ENCODE data around the gene AMZ1. TPM values are rescaled to one million over a fixed set of nuclear protein-coding genes. Genes with fewer than 3 reads are reported as not detected.
"Not testable (repeated sequence)": the region's sequence is repeated elsewhere in the genome, so short reads cannot be mapped to it uniquely, and the experiment has no call there.

AMZ1 gene
- total RNA-seq, 1 donor from 2014 or later: not detected

DNA sequence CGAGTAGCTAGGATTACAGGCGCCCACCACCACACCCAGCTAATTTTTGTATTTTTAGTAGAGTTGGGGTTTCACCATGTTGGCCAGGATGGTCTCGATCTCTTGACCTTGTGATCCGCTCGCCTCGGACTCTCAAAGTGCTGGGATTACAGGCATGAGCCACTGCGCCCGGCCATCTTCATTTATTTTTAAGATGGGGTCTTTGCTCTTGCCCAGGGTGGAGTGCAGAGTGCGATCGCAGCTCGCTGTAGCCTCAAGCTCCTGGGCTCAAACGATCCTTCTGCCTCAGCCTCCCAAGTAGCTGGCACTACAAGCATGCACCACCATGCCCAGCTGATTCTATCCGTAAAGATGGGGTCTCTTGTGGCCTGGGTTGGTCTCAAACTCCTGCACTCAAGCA lies 39.2 kb downstream of the AMZ1 start:
- not testable (repeated sequence) for DNase-seq (ENCODE audit: low read depth, low spot score)

DNA sequence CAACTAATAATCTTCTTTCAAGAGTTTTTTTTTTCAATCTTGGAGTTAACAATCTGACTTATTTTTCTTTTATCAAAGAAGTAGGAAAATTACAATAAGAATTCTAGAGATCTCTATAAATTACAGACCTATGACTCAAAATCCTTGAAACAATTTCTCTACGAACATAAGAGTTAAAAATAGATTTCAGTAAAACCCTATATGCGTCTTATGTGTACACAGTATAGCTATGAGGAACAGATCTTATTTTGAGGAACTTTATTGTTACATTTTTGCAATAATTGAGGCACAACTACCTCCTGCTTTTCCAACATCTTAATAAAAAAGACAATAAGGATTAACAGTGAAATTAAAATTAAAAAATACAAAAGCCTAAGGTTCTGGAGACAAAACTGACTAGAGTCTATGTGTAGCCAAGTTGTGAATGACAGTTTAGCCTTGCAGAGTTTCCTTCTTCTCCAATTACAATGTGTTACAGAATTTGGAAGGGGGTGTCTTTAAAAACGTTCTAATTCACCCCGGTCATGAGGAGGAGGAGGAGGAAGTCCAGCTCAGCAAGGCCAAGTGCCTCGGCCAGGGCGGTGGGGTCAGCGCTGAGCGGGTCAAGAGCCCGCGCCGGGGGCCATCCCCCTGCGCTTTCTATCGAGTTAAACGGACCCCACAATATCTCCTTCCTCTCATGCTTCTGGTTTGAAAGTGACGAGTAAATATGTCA lies 40.5 kb downstream of the AMZ1 start:
- no peak for DNase-seq (ENCODE audit: low read depth, low spot score)

DNA sequence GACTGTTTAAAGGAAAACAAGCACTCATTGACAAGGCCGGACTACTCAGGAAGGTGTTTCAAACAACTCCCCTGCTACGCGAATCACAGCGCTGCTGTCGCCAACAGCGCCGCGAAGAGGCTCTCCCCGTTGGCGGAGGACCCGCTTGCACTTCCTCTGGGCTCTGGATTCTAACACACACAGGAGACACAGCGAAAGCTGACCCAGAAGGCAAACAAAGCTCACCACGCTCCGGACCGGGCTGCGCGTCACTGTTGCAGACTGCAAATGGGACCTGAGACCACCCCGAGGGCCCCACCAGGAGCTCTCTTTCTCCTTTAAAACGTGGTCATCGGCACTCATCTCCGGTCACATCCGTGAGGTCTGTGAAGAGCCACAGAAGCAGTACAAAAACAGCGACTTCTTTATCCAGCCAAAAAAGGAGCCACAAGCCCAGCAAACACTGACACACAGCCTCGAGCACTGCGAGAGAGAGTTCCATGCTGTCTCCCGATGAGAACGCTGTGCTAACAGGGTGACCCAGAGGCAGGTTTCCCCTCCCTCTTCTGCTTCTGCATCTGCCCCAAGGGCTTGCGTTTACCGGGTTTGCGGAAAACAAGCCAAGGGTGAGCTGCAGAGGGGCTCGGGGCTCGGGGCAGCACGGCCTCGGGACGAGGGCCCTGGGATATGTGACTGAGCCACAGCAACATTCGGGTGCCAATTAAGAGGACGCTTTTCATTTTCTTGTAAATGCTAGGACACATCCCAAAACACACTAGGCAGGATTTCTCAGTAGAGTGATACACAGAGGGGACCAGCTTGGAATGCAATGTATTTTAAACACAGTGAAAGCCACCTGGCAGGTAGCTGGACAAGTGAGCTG lies 41.3 kb downstream of the AMZ1 start:
- DNase-seq (ENCODE audit: low read depth, low spot score): no peak

DNA sequence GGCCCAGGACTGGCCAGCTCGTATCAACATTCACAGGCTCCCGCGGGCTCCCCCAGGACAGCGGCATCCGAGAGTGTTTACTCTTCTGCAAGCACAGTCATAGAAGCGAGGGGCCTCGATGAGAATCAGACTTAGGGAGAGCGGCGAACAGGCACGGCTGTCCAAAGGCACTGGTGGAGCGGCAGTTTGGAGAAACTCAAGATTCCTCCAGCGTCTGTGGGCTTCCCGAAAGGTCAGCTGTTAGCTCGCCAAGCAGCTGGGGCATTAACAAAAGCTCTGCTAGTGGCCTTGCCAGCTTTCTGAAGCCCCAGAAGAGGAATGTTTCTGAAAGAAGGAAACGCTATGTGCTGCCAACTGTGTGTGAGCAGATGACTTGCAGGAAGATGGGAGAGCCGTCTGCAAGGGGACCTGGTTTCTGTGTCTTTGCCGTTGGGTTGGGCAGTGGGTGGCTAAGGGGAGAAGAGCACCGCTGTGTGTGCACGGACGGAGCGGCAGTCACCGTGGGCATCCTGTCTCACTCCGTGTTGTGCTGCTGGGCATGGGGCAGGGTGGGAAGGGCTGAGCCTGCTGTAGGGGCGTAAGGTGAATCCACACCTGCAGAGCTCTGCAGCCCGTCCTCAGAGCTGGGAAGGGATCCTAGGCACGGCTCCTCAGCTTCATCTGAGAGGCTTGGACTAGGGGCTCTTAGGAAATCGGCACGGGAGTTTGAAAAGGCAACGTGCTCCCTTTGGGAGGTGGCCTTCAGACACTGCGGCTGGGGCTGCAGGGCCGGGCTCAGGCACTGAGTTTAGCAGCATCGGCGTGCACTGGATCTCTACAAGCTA lies 42.1 kb downstream of the AMZ1 start:
- DNase-seq (ENCODE audit: low read depth, low spot score): no peak

DNA sequence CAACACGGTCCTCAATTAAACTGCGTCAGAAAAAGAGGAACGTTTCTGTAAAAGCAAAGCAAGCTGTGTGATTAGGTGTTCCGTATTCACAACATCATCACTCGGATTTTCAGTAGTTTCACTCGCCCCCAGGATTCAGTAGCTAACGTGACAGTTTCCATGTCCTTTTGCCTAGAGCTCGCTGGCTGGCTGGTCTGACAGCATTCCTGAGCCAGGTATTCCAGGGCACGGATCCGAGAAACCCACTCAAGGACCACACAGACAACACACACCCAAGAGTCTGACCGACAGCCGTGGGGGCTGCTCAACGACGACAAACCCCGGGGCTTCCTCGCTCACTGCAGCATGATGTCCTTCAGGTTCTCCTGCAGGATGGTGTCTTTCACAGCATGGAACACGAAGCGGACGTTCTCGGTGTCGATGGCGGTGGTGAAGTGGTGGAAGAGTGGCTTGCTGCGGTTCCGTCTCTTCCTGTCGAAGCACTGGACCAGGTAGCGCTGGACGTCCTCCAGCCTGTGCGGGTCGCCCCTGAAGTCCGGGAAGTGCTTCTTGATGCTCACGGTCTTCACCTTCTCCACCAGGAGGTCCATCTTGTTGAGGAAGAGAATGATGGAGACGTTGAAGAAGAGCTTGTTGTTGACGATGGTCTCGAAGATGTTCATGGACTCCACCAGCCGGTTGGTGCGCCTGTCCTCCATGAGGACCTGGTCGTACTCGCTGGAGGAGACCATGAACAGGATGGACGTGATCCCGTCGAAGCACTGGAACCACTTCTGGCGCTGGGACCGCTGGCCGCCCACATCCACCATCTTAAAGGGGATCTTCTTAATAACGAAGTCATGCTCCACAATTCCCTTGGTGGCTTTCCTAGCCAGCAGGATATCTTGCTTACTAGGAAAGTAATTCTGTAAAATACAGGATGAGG lies 43.1 kb downstream of the AMZ1 start:
- no peak for DNase-seq (ENCODE audit: low read depth, low spot score)

DNA sequence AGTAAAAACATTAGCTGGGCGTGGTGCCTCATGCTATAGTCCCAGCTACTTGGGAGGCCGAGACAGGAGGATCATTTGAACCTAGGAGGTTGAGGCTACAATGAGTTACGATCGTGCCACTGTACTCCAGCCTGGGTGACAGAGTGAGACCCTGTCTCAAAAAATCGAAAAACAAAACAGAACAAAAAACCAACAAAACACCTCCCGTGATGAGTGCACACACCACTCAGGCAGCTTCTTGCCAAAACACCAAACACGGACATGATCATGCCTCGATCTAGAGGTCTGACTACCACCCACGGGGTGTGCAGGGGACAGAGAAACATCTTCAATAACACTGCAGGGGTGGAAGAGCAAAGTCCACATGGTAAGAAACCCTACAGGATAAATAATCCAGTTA lies 44.4 kb downstream of the AMZ1 start:
- no peak for DNase-seq (ENCODE audit: low read depth, low spot score)

DNA sequence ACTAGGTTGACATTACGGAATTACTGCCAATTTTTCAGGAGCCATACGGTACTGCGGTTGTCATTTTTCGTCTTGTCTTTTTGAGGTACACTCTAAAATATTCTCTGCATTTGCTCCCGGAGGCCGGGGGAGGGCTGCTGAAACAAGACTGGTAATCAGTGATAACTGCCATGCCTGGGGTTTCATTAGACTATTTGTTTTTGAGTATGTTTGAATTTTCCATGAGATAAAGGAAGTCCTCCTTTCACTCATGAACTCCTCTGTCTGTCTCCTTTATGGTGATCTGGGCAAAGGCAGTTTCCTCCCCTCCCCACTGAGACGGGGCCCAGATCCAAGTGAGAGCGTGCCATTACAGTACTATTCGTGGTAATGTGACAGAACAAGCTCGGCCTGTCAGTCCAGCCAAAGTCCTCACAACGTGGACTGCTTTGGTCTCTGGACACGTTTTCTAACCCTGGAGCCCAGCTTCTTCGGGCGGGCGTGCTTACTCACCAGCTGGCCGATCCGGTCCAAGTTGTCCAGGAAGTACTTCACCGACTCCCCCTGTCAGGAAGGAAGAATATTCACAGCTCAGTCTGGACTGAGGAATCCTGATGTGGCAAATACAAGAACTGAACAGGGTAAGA lies 45.1 kb downstream of the AMZ1 start:
- DNase-seq (ENCODE audit: low read depth, low spot score): peak; percentile 56

DNA sequence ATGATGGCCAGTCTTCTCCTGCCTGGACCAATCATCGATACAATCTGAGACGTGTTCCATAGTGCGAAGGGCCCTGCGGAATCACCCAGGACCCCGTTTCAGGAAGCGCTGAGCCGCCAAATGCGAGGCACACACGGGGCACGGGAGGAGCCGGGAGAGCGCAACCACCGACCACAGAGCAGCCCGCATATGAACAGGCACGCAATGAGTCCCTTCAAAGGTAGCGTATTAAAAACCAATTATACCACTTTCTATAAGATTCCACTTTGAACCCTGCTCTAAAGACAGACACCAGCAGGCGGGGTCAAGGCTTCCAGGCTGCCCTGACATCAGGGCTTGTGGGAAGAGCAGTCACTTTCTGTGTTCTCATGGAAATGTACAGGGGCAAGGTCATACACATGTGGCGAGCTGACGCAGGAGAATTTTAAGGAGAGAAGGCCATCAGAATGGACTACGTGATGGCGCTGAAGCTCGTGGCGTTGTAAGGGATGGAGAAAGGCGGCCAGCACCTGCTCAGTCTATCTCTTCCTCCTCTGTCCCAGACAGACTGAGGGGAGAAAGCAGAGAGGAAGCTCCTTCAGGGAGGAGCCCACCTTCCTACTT lies 46.2 kb downstream of the AMZ1 start:
- no peak for DNase-seq (ENCODE audit: low read depth, low spot score)

DNA sequence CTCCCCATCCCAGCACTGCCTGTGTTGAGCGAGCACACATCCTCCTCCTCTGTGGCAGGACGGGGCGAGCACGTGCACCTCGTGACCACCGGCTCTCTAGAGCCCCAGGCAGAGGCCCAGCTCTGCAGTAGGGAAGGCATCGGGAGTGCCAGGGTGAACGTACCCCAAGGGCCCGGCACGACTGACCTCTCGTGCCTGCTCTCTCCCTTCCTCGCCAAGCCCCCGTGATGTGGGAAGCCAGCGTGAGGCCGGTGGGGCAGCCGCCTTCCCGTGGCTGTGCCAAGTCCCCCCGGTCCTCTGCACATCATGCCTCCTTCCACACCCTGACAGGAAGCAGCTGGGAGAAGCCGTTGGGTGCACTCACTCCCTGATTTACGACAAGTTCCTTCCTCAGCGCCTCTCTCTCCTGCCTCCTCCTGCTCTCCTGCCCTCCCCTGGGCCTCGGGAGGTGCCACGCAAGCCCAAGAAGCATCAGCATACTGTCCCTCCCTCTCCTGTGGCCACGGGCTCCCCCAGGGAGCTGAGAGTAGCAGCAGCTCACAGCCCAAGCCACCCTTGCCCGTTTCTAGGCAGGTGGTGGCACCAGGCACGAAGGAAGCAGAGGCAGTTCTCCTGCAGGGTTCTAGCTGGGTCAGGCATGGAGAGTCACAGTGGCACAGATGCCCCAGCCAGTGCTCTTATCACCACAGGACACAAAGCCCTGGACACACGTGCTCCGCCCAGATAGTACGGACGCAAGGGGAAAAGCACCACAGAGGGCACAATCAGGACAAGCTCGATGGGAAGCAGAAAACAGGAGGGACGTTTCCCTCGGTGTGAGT lies 47.0 kb downstream of the AMZ1 start:
- DNase-seq (ENCODE audit: low read depth, low spot score): no peak

DNA sequence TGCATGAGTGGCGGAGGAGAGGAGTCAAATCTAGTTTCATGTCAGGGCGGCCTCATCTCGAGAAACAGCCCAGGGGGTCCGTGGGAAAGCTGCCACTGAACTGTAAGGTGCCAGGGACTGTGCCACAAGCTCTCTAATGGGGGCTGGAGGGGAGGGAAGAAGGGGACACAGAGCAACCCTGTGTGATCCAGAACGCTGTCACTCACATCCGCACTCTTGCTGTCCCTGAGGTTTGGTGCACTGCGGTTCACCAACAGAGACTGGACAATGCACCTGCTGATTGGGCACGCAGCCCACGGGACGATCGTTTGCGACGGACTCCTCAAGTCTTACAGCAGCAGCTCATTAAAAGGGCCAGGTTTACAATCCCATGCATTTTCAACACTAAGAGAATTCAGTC lies 47.7 kb downstream of the AMZ1 start:
- DNase-seq (ENCODE audit: low read depth, low spot score): no peak

DNA sequence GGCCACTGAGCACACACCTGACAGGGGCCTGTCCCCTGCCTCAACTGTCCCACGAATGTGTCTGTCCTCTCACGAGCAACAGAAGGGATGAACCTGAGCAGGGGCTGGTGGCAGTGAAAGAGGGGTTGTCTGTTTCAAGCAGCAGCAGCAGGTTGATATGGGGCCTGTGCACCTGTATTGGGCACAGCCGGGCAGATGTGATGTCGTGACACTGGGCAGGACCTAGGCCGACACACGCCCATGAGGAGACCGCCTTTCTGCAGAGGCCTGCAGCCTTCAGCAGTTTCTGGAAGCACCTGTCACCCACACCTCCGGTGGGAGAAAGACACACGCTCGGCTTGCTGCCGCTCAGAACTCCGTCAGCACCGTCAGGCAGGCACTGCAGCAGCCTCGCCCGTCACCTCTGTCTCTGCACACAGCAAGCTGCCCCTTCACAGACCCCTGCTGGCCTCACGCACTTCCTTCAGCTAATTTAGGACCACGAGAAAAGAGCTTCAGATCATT lies 48.5 kb downstream of the AMZ1 start:
- DNase-seq (ENCODE audit: low read depth, low spot score): no peak

DNA sequence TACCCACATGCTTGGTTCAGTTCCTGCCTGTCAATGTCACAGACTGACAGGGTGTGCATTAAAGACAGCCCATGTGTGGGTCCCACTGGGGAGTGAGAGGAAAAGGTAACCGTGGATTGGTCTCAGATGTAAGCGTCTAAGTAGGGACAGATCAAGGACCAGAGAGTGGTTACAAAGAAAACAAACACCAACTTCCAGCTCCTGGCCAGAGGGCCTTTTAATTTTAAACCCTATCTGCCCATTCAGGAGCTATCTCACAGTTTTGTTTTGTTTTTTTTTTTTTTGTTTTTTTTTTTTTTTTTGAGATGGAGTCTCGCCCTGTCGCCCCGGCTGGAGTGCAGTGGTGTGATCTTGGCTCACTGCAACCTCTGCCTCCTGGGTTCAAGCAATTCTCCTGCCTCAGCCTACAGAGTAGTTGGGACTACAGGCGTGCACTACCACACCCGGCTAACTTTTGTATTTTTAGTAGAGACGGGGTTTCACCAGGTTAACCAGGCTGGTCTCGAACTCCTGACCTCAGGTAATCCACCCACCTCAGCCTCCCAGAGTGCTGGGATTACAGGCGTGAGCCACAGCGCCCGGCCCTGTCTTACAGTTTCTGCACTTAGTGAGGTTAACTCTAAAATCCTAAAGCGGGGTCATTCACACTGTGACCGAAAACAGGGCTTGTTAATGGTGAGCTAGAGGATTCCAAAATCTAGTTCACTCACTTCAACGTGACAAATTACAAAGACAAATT lies 49.2 kb downstream of the AMZ1 start:
- not testable (repeated sequence) for DNase-seq (ENCODE audit: low read depth, low spot score)

DNA sequence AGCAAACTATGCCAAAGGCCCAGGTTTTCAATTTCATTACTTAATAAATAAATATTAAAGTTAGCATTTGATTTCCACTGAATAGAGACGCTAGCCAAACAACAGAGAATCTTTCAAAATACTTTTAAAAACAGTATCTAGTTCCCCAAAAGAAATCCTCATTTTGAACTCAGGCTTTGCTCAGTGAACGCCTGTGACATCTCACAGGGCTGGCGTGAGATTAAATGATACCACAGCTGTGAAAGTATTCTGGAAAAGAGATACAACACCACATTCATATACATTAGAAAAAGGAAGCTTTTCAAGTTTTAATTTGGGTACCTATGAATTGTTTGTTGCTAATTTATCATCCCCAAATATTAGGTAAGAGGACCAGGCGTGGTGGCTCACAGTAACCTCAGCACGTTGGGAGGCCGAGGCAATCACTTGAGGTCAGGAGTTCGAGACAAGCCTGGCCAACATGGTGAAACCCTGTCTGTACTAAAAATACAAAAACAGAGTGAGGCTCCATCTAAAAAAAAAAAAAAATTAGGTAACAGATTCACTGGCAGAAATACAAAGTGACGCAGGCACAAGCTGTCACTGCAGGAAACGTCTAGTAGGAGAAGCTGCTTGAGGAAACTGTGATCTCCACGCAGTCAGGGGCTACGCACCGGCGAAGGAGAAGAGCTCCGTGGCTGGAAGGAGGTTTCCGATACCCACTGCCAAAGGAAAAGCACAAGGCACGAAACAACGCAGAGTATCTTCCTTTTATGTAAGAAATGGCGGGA lies 50.0 kb downstream of the AMZ1 start:
- DNase-seq (ENCODE audit: low read depth, low spot score): no peak

DNA sequence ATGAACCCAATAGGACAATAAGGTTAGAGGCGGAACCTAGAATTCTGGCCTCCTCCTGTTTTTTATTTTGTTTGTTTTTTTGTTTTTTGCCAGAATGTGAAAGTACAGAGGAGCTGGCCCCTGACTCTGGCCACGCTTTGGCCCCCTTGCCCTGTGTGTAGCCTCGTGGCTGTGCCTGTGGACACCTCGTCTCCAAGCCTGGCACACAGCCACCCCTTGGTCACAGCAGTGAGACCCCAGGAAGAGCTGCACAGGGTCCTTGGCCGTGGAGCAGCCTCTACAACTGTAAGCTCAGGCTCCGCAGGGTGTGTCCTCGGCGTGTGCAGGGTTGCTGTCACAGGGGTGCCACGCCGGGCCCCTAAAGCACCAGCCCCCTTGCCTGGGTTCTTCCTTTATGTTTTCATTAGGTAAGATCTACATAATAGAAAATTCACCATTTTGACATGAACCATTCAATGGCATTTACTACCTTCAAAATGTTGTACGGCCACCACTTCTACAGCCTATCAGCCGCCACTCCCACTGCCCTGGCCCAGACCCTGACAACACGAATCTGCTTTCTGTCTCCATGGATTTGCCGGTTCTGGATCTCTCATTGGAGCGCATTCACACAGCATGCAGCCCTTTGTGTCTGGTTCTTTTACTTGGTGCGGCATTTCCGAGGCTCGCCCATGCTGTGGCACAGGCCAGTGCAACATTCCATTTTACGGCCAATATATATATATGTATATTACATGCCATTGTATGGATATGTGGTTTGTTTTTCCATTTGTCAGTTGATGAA lies 51.0 kb downstream of the AMZ1 start:
- DNase-seq (ENCODE audit: low read depth, low spot score): no peak

DNA sequence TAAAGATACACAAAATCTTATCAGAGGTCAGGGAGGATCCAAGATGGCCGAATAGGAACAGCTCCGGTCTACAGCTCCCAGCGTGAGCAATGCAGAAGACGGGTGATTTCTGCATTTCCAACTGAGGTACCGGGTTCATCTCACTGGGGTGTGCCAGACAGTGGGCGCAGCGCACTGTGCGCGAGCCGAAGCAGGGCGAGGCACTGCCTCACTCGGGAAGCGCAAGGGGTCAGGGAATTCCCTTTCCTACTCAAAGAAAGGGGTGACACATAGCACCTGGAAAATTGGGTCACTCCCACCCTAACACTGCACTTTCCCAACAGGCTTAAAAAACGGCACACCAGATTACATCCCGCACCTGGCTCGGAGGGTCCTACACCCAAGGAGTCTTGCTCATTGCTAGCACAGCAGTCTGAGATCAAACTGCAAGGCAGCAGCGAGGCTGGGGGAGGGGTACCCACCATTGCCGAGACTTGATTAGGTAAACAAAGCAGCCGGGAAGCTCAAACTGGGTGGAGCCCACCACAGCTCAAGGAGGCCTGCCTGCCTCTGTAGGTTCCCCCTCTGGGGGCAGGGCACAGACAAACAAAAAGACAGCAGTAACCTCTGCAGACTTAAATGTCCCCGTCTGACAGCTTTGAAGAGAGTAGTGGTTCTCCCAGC lies 55.7 kb downstream of the AMZ1 start:
- not testable (repeated sequence) for DNase-seq (ENCODE audit: low read depth, low spot score)

DNA sequence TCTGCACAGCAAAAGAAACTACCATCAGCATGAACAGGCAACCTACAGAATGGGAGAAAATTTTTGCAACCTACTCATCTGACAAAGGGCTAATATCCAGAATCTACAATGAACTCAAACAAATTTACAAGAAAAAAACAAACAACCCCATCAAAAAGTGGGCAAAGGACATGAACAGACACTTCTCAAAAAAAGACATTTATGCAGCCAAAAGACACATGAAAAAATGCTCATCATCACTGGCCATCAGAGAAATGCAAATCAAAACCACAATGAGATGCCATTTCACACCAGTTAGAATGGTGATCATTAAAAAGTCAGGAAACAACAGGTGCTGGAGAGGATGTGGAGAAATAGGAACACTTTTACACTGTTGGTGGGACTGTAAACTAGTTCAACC lies 60.7 kb downstream of the AMZ1 start:
- not testable (repeated sequence) for DNase-seq (ENCODE audit: low read depth, low spot score)
